ENCODE measurements around the gene GARIN5B. TPM values are rescaled to one million over a fixed set of nuclear protein-coding genes. Genes with fewer than 3 reads are reported as not detected.

Gene GARIN5B
- total RNA-seq, 2 donors from 2014 or later = 1.5 TPM; not detected in 1

DNA sequence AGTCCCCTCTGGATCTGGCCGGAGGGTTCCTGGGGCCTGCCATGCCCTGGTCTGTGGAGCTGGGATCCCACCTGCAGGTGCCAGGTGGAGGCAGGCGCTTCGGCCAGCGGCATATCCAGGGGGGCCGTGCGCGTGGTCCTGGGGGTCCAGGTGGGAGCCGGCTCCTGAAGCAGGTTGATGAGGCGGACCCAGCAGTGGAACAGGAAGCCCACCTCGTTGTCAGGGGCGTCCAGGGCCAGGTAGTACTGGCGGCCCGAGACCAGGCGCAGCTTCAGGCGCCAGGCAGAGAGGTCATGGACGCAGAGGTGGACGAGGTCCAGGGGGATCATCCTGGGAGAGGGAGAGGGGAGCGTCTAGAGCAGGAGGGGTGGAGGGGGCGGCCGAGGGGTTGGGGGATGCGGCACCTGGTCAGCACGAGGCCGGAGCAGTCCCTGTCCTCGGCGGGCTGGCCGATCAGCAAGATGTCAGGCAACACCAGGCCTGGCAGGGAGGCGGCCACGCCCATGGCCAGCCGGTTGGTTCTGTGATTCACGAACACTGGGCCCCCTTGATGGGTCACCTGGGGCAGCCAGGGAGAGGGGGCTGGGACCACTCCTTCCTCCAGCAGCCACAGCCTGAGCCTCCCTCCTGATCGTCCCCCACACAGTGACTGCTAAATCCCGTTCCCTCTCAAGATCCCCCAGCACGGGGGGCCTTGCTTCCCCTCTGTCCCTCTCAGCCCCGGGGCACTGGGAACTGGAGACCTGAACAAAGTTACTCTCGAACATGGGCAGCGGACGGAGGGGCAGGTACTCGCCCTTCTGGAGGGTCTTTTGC is 678 bp downstream of the GARIN5B start:
- intact Hi-C loops (cut with DNase I) = no loop called here
- DNase-seq (ENCODE audit: low spot score) = no peak
- H3K4me3 ChIP-seq = no peak overlapping the region
- no peaks in the 10 kb centered on the region for H3K4me1 ChIP-seq (replicated peaks)
- H3K9me3 ChIP-seq = no peaks in the 10 kb centered on the region
- WGBS = 82% methylated on average over 37 of the region's 38 CpGs
- no peaks in the 10 kb centered on the region for H3K27me3 ChIP-seq (replicated peaks; ENCODE audit: insufficient read depth)
- H3K36me3 ChIP-seq = no peaks in the 10 kb centered on the region
- H3K27ac ChIP-seq = no peak overlapping the region
- TF ChIP-seq CTCF (IDR thresholded peaks at IDR 0.05) = no peak
- TF ChIP-seq POLR2AphosphoS5 (IDR thresholded peaks at IDR 0.05) = no peak
- no peak for TF ChIP-seq POLR2A (IDR thresholded peaks at IDR 0.05)

- no peak overlapping the region for H3K4me3 ChIP-seq
- intact Hi-C loops (cut with DNase I) = no loop called here
- no peaks in the 10 kb centered on the region for H3K9me3 ChIP-seq
- no peaks in the 10 kb centered on the region for H3K4me1 ChIP-seq (replicated peaks)
- no peaks in the 10 kb centered on the region for H3K36me3 ChIP-seq
- WGBS = 95% methylated on average over 16 of the region's 16 CpGs
- TF ChIP-seq CTCF (IDR thresholded peaks at IDR 0.05) = no peak
- TF ChIP-seq POLR2A (IDR thresholded peaks at IDR 0.05) = no peak
- TF ChIP-seq POLR2AphosphoS5 (IDR thresholded peaks at IDR 0.05) = no peak
- no peak overlapping the region for H3K27ac ChIP-seq
- DNase-seq (ENCODE audit: low spot score) = no peak
- no peaks in the 10 kb centered on the region for H3K27me3 ChIP-seq (replicated peaks; ENCODE audit: insufficient read depth)
Measured at GRCh38 chr19:55360902-55361301, 2.2 kb downstream of the GARIN5B start.

GRCh38 chr19:55358943-55359908 is 3.8 kb downstream of the GARIN5B start:
- Histone ChIP-seq H3K27ac (no peak overlapping the region), H3K4me3 (no peak overlapping the region), H3K9me3 (no peaks in the 10 kb centered on the region), H3K36me3 (no peaks in the 10 kb centered on the region), H3K4me1 (replicated peaks) (no peaks in the 10 kb centered on the region), H3K27me3 (replicated peaks; ENCODE audit: insufficient read depth) (no peaks in the 10 kb centered on the region)
- 67% methylated on average over 31 of the region's 32 CpGs for WGBS
- DNase-seq (ENCODE audit: low spot score) = no peak
- intact Hi-C loops (cut with DNase I) = no loop called here
- TF ChIP-seq CTCF (IDR thresholded peaks at IDR 0.05) (no peak), POLR2AphosphoS5 (IDR thresholded peaks at IDR 0.05) (no peak), POLR2A (IDR thresholded peaks at IDR 0.05) (no peak)

DNA sequence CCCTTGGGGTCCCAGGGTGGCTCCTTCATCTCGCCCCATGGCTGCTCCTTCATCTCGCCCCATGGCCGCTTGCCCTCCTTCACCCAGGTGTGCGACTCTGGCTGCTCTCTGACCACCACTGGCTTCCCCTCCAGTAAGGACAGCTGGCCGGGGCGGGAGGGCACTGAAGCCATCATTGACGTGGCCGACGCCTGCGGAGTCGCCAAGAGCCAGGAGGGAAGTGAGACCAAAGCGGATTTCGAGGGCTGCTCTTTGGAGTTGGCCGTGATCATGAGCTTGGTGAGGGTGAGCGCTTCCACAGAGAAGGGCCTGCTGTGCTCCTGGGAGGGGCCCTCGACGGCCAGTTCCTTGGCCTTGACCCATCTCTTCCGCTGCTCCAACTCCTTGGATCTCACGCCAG is 4.6 kb downstream of the GARIN5B start:
- no peak for DNase-seq (ENCODE audit: low spot score)
- Histone ChIP-seq H3K27ac (no peak overlapping the region), H3K4me1 (replicated peaks) (peaks cover 2% of the 10 kb centered on the region), H3K27me3 (replicated peaks; ENCODE audit: insufficient read depth) (no peaks in the 10 kb centered on the region), H3K4me3 (no peak overlapping the region), H3K36me3 (no peaks in the 10 kb centered on the region), H3K9me3 (no peaks in the 10 kb centered on the region)
- no peak for TF ChIP-seq CTCF (IDR thresholded peaks at IDR 0.05)
- no peak for TF ChIP-seq POLR2A (IDR thresholded peaks at IDR 0.05)
- no peak for TF ChIP-seq POLR2AphosphoS5 (IDR thresholded peaks at IDR 0.05)
- 90% methylated on average over 19 of the region's 19 CpGs for WGBS
- intact Hi-C loops (cut with DNase I) = no loop called here

Measured in prostate gland (tissue), 2 donors.